Stimulated activated CD8-positive, alpha-beta memory T cell treated with anti-CD3 and anti-CD28 coated beads, Interleukin-4, amount 100 ng/mL, for 24 hours (primary cell): ENCODE measurements around the gene PKN2.
"Not testable (repeated sequence)": the region's sequence is repeated elsewhere in the genome, so short reads cannot be mapped to it uniquely, and the experiment has no call there.

Experiments
- DNase-seq: peaks from one replicate; pipeline ENCODE4 v3.0.0-alpha.2; 2020; ENCODE audit warnings: low read depth

Gene PKN2

GRCh38 chr1:88680471-88680870, 3.6 kb upstream of the PKN2 start:
- no peak for DNase-seq

GRCh38 chr1:88680911-88681622, 3.0 kb upstream of the PKN2 start:
- DNase-seq = no peak

GRCh38 chr1:88684482-88685258, 597 bp downstream of the PKN2 start:
- peak; percentile 51 for DNase-seq

- DNase-seq = no peak
These were observed 1.2 kb downstream of the PKN2 start for GRCh38 chr1:88685259-88685620.

GRCh38 chr1:88691540-88691939, 7.5 kb downstream of the PKN2 start:
- no peak for DNase-seq

GRCh38 chr1:88695781-88696180, 11.7 kb downstream of the PKN2 start:
- no peak for DNase-seq

GRCh38 chr1:88697503-88697902, 13.4 kb downstream of the PKN2 start:
- DNase-seq = no peak

- DNase-seq = no peak
These were observed 14.1 kb downstream of the PKN2 start for GRCh38 chr1:88698140-88698539.

GRCh38 chr1:88698764-88699163, 14.7 kb downstream of the PKN2 start:
- no peak for DNase-seq

- DNase-seq = no peak
These were observed 16.4 kb downstream of the PKN2 start for GRCh38 chr1:88700425-88701013.

GRCh38 chr1:88701275-88701674, 17.2 kb downstream of the PKN2 start:
- no peak for DNase-seq

- not testable (repeated sequence) for DNase-seq
These were observed 17.7 kb downstream of the PKN2 start for GRCh38 chr1:88701793-88702192.

GRCh38 chr1:88708011-88708410, 23.9 kb downstream of the PKN2 start:
- DNase-seq = no peak

GRCh38 chr1:88712907-88713306, 28.8 kb downstream of the PKN2 start:
- not testable (repeated sequence) for DNase-seq

- DNase-seq = not testable (repeated sequence)
These were observed 32.5 kb downstream of the PKN2 start for GRCh38 chr1:88716571-88716970.

- DNase-seq = no peak
These were observed 38.4 kb downstream of the PKN2 start for GRCh38 chr1:88722492-88722891.

GRCh38 chr1:88726697-88727096, 42.6 kb downstream of the PKN2 start:
- DNase-seq = no peak

- no peak for DNase-seq
These were observed 43.1 kb downstream of the PKN2 start for GRCh38 chr1:88727205-88727604.

- DNase-seq = no peak
These were observed 45.2 kb downstream of the PKN2 start for GRCh38 chr1:88729297-88729696.

- no peak for DNase-seq
These were observed 46.1 kb downstream of the PKN2 start for GRCh38 chr1:88730132-88730675.

GRCh38 chr1:88730995-88731394, 46.9 kb downstream of the PKN2 start:
- DNase-seq = no peak

- no peak for DNase-seq
These were observed 47.6 kb downstream of the PKN2 start for GRCh38 chr1:88731475-88732269.
